ENCODE data around the gene RPS6KA5.
A peak's percentile ranks its signal among the peaks of the same experiment; 100 is the strongest.
"Not testable (repeated sequence)": the region's sequence is repeated elsewhere in the genome, so short reads cannot be mapped to it uniquely, and the experiment has no call there.

The RPS6KA5 gene

DNA sequence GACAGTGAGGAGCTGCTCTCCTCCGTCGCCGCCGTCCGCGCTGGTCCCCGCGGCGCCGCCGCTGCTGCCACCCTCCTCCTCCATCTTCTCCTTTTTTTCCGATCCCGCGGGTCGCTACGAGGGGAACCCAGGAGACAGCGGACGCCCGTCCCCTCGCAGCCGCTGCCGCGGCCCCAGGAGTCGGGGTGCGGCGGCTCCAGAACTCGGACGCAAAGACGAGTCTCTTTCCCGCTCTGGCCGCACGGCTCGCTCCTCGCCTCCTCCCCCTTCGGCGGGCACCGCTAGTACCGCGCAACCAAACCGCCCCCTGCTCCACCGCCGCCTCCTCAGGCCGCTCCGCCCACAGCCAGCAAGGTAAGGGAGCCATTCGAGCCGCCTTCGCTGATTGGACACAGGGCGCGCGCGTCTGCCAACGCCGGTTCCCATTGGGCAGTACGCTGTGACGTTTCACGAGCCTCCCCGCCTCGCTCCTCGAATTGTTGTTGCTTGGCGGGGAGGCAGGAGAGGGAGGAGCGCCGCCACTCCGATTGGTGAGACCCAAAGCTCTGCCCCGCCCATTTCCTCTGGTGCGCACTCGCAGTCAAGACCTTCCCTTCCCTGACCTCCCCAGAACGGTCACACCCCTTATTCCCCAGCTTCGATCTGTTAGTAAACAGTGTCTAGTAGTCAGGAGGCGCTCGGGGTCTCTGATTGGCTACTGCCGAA is at the start of gene RPS6KA5:
Gene RPS6KA5 (minus strand): TSS at position 291 of the 705 bp plus-strand sequence. CDS start 207 bp downstream, at position 84.
- DNase-seq = peak; percentile 100

DNA sequence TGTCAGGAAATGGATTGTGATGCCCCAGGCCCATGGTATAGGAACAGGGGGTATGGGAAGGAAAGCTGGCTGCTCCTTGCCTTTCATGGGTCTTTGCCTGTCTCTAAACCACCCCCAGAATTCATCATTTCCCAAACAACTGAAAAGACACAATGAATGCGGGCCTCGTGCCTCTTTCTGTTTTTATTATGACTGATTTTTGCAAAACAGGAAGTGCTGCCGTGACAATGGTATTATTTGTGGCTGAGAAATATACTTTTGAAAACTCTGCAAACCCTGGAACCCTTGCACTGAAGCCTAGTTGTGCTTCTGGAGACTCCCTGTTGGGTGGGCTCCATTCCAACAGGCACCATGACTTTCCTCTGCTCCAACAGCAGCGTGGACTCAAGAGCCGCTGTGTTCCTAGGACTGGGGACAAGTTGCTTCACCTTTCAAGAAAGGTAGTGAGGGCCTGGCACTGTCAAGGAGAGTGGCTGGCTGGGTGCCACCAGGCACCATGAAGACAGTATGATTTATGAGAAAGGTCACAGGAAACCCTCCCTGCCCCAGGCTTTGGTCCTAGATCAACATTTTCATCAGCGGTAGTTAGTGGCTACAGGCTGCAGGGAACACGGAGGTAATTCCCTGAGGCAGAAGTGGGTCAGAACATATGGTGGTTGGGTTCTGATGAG is 48.6 kb upstream of the RPS6KA5 start:
- DNase-seq = peak; percentile 69

- DNase-seq = no peak
These were observed 42.7 kb upstream of the RPS6KA5 start for GRCh38 chr14:91103116-91103515.

DNA sequence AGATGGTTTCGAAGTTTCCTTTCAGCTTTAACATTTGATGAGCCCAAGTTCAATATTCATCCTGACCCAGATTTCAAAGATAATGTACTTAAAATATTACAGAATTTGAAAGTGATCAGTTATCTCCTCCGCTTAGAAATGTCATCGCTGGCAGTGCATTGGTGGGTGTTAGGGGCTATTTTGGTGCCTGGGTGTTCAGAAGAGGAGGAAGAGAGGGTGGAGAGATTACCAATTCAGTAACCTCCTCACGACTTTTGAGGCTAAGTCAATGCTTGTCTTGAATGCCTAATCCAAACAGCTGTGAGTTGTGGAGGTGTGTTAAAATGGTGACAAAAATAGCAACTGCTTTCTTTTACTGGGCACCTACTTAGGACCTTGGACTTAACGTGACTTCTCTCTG is 39.7 kb upstream of the RPS6KA5 start:
- DNase-seq = no peak

- DNase-seq = no peak
These were observed 38.1 kb upstream of the RPS6KA5 start for GRCh38 chr14:91098591-91098990.

DNA sequence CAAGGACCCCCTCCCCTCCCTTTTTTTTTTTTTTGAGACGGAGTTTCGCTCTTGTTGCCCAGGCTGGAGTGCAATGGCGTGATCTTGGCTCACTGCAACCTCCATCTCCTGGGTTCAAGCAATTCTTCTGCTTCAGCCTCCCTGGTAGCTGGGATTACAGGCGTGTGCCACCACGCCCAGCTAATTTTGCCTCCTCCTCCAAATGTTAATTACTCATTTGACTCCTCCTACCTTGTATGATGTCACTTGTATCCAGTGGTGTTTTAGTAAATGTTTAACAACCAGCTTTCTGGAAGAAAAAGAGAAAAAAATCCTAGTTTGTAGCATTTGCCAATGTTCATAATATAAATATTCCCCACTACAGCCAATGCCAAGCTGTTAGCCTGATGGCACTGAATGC is 37.2 kb upstream of the RPS6KA5 start:
- not testable (repeated sequence) for DNase-seq

DNA sequence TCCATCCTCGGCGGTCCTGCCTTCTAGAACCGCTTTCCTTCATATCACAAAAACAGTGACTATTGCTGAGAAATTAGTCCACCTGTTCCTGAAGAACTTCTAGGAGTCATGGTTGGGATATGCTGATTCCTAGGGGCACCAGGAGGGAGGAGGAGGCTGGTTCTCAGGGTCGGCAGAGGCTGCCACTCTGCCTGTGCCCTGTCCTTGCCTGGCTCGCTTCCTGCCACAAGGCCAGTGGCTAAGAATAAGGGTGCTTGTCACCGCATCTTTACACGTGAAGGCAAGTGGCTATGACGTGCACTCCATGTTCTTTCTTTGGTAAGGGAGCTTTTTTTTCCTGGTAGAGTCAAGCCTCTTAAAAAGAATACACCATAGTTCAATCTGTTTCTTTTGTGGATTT is 34.7 kb upstream of the RPS6KA5 start:
- DNase-seq = no peak

DNA sequence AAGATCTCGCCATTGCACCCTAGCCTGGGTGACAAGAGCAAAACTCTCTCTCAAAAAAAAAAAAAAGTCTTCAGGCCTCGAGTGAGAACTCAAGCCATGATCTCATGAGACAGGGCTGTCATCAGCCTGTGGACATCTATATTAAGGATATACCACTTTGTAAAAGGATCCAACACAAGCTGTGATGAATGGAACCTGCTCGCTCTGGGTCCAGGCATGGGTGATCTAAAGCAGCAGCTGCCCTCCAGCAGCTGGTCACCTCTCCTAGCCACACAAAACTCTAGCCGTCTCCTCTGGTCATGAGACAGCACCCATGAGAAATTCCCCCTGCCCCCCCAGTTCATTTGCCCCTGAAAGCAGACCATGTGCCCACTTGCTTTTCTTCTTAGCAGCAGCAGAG is 34.3 kb upstream of the RPS6KA5 start:
- DNase-seq = no peak

DNA sequence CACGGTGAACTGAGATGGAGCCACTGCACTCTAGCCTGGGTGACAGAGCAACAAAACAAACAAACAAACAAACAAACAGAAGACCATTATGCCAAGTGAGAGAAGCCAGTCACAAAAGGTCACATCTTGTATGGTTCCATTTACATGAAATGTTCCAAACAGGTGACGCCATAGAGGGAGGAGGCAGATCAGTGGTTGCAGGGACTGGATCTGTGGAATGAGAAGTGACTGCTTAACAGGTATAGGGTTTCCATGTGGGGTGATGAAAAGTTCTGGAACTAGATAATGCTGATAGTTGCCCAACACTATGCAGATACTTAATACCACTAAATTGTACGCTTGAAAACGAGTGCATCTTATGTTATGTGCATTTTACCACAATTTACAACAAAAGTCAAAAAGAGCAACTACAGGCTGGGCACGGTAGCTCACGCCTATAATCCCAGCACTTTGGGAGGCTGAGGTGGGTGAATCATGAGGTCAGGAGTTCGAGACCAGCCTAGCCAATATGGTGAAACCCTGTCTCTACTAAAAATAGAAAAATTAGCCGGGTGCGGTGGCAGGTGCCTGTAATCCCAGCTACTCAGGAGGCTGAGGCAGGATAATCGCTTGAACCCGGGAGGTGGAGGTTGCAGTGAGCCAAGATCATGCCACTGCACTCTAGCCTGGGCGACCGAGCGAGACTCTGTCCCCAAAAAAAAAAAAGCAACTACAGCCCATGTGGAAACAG is 33.5 kb upstream of the RPS6KA5 start:
- not testable (repeated sequence) for DNase-seq

GRCh38 chr14:91092073-91092472 is 31.6 kb upstream of the RPS6KA5 start:
- no peak for DNase-seq

DNA sequence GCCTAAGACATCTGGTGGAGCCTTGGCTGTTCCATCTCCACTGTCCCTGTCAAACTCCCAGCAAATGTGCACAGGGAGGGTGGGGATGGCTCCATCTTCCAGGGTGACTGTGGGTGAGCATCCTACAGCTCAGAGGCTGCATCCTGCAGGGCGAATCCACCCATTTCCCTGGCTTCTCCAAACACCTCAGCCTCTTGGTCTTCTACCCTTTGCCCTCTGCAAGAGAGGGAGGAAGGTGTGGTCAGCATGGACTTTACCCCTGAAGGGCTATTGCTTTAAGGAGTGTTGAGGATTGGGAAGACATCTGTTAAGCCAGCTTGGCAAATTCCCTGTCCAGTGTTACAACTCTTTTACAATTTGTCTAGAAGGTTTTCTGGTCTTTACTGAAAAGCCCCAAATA is 30.3 kb upstream of the RPS6KA5 start:
- no peak for DNase-seq

- DNase-seq = no peak
These were observed 29.6 kb upstream of the RPS6KA5 start for GRCh38 chr14:91089958-91090535.

DNA sequence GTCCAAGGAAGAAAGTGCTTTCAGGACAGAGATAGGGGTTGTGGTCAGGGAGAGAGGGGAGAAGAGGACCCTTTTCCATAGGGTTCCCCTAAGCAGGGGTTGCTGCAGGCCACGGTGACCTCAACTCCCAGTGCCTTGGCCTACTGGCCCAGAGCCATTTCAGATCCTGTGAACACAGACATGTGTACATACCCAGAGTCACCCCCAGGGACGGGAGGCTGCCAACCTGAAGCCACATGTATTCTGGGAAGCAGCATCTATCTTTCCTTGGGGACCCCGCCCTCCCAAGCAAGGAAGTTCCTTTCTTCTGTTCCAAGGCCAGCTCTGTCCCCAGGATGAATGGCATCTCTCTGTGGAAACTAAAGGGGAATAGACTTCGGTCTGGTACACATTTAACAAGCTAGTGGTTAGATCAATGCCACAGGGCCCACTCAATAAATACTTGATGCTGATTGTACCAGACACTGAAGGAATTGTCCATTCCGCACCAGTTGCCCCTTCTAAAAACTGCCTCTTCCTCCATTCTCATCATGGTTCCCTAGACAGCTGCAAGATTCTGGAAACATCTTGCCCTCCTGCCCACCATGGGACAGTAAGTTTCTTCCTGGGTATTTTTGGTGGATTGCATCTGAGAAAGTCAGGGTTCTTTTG is 28.3 kb upstream of the RPS6KA5 start:
- no peak for DNase-seq

DNA sequence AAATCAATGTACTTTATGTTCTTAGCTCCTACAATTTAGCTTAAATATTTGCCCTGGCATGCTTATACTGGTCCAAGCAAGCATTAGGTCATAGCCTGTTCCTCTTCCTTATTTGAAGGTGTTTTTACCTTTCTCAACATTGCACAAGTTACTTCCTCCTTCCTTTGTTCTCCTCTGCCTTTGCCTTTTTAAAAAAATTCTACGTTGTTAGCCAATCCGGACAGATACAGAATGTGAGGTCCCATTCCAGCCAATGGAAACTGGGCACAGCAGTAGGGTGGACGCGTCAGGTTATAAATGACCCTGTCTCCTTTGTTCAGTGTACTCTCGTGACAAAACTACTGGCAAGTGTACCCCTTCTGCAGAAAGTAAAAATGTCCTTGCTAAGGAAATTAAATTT is 27.0 kb upstream of the RPS6KA5 start:
- not testable (repeated sequence) for DNase-seq

- DNase-seq = no peak
These were observed 24.1 kb upstream of the RPS6KA5 start for GRCh38 chr14:91084516-91084915.

DNA sequence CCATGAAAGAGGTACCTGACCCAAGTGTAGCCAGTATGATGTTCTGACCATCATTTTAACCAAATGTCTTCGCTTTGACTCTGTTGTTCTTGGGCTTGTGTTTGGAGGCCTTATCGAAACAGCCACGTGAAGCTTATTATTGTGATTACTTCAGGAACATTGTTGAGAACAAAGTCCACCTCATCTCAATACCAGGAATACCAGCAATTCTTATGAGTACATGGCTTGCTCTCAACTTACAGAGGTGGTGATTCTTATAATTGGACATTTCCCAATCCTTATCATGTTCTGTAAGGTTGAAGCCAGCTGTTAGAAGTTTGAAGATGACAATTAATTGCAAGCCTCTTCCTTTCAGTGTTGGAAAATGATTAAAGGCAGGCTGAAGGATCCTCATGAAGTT is 21.8 kb upstream of the RPS6KA5 start:
- DNase-seq = no peak

GRCh38 chr14:91080071-91080470 is 19.6 kb upstream of the RPS6KA5 start:
- DNase-seq = no peak

DNA sequence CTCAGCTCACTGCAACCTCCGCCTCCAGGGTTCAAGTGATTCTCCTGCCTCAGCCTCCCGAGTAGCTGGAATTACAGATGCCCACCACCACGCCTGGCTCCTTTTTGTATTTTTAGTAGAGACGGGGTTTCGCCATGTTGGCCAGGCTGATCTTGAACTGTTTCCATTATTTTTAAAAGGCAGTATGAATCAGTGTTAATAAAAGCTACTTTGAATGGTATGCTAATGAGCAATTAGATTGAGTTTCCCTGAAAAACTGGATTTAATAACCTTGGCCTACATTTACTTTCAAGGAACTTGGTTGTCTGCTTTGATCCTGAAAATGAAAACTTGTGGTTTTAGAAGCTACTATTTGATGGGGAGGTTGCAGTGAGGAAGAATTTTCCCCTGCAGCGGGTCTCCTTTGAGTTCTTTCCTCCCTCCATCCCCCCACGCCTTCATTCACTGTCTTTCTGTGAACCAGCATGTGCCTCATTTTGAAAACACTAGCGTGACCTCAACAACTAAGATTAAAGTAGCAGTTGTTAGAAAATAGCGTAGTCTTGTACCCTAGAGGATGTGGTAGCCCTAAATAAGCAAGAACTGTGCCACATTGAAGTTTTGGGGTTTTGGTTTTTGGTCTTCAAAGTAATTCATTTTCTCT is 17.8 kb upstream of the RPS6KA5 start:
- DNase-seq = peak; percentile 66

DNA sequence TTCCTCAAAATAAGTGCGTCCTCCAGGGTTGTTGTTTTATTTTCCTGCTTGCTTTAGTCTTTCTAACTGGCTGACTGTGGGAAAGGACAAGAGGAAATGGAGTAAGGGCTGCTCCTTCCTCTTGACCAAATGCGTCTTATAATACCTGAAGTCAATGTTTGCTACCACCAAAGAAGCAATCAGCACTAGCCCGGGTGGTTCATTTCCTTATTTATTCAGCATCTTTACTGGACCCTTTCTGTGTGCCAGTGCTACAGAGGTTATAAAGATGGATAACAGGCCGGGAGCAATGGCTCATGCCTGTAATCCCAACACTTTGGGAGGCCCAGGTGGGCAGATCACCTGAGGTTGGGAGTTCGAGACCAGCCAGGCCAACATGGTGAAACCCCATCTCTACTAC is 15.1 kb upstream of the RPS6KA5 start:
- DNase-seq = no peak

- DNase-seq = no peak
These were observed 10.1 kb upstream of the RPS6KA5 start for GRCh38 chr14:91070572-91070971.

DNA sequence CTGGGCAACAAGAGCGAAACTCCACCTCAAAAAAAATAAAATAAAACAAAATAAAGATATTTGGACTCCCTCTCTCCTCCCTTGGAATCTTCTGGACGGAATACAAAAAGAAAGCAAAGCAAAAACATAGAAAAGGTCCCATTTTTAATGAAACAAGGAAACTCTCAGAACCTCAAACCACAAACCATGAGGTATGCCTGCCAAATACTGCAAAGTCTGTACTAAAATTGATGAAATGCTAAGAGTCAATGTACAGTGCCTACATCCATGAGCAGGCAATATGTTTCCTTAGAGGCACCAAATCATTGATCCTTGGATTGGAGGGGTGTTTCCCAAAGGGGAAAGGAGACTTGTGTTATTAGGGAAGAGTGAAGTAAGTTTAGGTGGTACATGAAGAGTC is 8.2 kb upstream of the RPS6KA5 start:
- no peak for DNase-seq

DNA sequence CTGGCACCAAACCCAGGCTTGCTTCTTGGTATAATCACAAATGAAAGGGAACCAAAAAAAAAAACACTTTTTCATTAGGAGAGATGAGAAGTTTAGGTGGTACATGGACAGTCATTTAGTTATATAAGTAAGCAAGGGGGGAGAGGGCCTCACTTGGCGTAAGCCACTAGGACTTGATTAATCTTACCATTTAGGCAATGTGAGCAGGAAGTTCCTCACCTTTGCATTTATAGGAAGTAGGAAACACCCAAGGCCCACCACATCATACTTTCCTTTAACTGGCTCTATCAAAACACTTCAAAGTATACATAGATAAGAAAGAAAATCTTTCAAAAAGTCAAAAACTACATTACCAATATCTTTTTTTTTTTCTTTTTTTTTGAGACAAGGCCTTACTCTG is 6.7 kb upstream of the RPS6KA5 start:
- DNase-seq = peak; percentile 62

GRCh38 chr14:91065266-91065665 is 4.8 kb upstream of the RPS6KA5 start:
- DNase-seq = no peak
